SKM-1 (cell line): ENCODE results near the gene DOK7.

Experiments
- DNase-seq: peaks from one replicate; lab custom pipeline; 2025; ENCODE audit not compliant: unreplicated experiment; lab: John Stamatoyannopoulos, UW

The DOK7 gene

DNA sequence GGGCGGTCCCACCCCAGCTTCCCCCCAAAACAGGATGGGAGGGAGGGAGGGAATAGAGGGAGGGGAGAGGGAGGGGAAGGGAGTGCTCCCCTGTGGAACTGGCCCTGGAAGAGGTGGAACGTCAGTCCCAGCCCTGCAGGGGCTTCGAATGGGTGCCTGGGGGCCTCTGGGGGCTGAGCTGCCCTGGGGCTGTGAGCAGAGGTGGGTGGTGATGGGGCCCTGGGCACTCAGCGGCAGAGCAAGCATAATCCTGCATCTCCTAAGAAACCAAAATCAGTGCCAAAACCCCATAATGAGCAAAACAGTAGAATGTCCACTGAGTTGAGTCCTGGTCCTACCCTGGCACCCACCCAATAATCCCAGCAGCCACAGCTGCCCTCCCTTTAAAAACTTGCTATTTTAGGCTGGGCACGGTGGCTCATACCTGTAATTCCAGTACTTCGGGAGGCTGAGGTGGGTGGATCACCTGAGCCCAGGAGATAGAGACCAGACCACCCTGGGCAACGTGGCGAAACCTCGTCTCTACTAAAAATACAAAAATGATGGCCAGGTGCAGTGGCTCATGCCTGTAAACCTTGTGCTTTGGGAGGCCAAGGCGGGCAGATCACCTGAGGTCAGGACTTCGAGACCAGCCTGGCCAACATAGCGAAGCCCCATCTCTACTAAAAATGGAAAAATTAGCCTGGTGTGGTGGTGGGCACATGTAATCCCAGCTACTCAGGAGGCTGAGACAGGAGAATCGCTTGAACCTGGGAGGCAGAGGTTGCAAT is 11.1 kb downstream of the DOK7 start:
- no peak for DNase-seq

DNA sequence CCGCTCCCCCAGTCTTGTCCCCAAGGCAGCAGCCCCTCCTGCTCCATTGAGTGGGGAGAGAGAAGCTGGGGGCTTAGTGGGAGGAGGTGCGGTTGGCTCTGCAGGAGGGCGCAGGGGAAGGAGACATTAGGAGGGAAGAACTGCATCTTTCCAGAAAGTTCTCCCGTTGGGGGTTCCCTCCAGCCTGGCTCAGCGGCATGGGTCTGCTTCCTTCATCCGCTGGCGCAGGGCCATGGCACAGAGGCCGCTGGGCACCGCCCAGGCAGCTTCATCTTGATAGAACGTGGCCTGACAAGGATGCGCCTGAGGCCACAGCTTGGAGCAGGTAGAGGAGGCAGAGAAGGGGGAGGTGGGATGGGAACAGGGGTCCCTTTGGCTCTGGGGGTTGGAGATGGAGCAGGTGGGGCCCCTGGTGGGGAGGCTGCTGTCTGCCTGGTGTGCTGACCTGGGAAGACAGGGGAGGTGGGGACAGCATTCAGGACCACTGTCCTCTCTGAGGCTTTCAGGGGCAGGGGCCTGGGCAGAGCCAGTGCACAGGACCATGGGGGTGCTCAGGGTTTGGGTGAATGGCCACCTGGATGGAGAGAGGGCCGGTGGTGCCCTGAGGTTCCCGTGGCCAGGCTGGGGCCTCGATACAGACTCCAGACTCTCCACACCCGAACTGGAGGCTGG is 12.1 kb downstream of the DOK7 start:
- DNase-seq = no peak

DNA sequence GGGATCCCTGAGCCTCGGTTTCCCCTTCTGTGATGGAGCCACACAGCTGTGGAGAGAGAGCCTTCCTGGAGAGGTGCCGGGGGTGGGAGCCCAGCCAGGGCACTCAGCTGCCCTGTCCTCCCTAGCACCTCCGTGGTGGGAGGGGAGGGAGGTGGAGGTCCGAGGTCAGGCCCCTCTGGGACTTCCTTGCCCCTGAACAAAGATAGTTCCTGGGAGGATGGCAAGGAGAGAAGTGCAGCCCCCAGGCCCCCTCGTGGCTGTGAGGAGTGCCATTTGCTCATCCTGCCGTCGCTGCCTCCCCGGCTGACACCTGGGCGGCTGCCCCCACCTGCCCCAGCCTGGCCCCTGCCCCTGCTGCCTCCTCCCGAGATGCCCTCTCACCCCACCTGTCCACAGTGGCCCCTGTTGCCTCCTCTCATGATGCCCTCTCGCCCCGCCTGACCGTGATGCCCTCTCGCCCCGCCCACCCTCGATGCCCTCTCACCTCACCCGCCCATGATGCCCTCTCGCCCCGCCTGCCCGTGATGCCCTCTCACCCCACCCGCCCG is 12.7 kb downstream of the DOK7 start:
- no peak for DNase-seq

DNA sequence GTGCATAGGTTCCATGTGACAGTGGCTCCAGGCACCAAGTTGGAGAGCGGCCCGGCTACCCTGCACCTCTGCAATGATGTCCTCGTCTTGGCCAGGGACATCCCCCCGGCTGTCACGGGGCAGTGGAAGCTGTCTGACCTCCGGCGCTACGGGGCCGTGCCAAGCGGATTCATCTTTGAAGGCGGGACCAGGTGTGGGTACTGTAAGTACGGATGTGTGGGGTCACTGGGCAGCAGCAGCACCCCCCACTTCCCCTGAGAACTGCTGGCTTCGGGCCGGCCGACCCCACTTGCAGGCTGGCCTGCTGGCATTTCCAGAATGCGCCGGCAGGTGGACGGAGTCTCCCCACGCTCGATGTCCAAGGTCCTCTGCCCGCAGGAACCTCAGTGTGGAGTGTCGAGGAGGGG is 13.2 kb downstream of the DOK7 start:
- no peak for DNase-seq

DNA sequence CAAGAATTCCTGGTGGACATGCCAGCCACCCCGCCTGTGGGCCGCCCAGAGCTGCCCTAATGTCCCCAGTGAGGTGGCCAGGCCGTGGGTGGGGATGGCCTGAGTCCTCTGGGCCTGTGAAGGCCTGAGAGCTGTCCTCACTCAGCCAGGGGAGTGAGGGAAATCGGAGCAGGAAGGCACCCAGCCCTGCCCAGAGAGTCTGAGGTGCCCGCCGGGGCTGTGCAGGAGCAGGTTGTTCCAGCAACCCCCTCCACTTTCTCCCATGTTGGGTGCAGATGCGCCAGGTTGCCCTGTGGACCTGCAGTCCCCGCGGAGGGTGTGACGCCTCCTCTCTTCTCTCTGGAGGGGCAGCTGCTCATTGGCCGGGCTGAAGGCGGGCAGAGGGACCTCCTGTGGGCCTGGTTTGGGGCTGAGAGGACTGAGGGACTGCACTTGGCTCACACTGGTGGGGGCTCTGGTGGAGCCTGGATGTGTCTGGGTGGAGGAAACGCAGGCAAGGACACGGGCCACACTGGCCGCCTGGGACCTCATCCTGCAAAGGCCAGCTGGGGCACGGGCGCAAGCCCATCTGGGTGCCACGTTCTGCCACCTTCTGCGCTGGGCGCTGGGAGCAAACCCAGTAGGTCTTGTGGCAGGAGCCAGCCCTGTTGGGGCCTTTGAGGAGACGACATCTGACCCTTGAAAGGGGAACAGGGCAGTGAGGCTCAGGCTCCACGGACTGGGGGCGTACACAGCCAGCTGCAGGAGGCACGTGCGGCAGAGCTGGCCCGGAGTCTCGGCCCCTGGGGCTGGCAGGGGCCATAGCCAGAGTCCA is 14.0 kb downstream of the DOK7 start:
- no peak for DNase-seq

DNA sequence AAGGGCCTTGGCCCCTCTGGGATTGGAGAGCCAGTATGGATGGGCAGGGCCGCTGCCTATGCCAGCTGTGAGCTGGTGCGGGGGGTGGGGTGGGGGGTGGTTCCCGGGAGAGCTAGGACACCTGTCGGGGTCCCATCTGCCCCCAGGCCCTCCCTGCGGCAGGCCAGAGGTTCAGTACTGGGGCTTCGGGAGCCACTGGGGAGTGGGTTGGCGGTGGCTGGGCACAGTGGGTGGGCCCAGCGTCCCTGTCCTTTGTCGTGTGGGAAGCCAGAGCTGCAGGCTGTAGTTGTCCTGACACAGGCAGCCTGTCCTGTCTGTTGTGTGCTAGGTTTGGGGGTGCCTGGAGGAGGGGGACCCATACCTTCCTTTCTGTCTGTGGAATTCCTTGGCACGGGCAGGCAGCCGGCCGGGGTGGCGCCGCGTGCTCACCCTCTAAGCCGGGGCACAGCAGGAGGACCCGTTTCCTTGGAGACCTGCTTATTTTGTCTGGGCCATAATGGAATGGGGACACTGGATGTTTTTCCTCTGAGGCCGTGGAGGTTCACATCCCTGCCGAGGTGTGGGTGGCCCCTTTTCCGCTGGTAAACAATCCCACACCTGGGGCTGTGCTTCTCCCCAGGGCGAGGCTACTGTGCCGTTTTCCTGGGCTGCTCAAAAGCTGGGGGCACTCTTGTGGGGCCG is 14.8 kb downstream of the DOK7 start:
- DNase-seq = no peak

DNA sequence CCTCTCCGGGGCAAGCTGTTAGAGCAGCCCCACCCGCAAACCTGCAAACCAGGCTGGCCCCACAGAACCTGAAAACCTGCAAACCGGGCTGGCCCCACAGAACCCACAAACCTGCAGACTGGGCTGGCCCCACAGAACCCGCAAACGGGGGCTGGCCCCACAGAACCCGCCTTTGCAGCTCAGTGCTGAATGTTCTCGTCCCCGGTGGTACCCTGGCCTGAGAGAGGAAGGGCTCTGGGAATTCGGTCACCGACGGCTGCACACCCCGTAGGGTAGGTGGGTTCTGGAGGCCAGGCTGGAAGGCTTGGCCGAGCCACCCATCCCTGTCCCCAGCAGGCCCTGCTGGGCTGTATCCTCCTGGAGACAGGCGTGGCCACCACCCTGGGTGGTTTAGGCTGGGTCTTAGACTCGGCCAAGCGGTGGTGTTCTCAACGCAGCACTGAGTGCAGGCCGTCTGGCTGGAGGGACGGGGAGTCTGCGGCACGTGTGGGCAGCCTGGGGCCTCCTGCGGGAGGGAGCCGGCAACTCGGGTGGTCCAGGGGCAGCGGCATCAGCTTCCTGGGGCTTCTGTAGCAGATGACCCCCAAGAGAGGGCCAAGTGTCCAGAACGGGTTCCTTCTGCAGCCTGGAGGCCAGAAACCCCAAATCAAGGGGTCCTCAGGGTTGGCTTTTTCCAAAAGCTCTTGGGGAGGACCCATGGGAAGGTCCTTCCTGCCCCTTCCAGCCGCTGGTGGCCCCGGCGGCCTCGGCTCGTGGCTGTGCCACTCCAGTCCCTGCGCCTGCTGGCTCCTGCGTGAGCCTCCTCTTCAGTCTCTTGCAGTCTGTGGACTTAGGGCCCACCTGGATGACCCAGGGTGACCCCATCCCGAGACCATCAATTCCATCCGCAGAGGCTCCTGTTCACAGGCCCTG is 15.6 kb downstream of the DOK7 start:
- DNase-seq = no peak

DNA sequence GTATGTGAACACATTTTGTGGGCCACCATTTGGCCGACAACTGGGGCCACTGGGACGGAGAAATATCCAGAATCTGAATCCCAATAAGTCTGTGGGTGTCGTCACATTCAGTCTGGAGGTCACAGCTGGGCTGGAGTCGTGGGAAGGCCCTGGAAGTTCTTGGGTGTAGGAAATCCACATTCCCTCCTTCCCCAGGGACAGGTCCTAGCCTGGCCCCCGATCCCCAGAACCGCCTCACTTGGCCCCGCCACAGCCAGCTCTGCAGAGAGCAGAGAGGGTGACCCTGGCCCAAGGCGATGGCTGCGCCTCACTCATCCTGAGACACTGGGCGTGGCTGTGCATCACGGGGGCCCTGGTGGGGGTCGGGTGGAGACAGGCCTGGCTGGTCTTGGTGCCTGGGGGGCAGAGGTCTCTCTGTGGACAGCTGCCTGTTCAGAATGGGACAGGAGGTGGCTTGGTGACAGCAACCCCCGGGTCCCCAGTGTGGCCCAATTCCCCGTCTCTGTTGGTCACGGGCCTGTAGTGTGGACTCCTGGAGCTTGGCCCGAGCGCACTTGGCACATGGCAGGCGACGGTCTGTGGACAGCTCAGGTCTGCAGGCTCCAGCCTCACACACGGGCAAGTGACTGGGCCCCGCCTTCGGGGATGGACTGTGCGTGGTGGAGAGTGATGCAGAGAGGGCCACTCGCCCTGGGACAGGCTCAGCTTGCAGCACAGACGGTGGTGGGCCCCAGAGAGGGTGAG is 16.4 kb downstream of the DOK7 start:
- no peak for DNase-seq

DNA sequence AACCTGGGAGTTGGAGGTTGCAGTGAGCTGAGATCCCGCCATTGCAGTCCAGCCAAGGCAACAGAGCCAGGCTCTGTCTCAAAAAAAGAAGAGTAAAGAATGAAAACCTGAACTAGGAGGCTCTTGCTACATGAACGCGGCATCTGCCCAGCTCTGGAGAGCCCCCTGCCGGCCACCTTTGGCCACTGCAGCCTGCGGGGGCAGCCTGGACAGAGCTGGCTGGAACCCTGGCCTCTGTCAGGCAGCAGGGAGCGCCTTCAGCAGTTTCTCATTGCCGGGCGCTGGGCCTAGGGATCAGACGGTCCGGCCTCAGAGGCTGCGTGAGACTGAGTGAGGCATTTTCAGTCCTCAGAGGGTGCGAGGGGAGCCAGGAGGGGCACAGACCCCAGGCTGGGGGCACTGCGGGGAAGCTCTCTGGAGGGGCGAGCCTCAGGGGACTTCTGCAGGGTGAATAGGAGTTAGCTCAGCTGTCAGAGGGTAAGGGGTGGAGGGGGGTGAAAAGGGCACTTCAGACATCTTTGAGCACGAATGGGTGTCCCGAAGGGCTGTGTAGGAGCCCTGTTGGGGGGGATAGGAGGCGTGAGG is 17.5 kb downstream of the DOK7 start:
- DNase-seq = peak; percentile 83

DNA sequence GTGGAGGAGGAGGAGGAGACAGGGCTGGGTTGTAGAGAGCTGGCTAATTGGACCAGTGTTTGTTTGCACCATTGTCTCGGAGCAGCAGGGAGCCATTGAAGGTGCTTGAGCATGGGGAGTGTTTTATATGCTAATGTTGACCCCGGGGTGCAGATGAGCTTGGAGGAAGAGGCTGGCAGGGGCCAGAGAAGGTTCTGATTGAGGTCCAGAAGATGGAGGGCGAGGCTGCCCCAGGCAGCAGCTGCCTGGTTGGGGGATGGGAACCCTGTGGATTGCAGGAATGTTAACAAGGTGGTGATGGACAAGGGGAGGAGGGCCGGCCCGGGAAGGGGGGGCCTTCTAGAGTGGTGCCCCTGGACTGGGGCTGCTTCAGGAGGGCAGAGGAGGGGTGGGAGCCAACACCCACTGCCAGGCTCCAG is 18.0 kb downstream of the DOK7 start:
- no peak for DNase-seq

DNA sequence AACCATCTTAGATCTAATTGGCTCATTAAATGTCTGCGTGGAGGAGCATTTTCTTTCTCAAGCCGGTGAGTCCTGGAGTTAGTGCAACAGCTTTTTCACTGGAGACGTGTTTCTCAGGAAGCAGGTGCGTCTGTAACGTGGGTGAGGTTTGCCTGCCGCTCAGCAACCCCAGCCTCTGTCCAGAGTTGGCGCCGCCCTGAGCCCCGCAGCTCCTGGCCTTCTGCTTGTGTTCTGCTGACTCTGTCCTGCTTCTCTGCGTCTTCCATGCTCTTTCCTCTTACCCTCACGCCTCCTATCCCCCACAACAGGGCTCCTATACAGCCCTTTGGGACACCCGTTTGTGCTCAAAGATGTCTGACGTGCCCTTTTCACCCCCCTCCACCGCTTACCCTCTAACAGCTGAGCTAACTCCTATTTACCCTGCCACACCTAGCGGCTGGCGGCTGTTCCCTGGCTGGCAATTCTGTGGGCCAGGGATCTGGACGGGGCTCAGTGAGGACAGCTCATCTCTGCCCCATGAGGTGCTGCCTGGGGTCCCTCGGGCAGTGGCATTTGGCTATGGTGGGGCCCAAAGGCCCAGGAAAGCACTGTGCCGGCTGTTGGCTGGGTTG is 18.8 kb downstream of the DOK7 start:
- DNase-seq = no peak

DNA sequence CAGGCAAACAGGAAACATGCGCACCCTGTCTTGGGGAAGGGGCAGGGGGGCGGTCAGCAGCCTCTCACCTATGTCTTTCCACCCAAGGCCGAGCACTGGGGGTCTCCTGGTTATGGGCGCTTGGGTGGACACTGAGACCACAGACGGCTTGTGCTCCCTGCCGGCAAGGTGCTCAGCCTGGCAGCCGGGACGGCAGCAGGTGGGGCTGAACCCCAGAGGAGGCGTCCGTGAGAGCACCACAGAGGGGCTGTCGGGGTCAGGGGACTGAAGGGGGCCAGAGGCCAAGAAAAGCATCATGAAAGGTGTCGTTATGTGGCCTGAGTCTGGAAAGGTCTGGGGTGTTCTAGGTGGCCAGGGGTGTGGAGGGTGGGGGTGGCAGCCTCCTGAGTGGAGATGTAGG is 19.6 kb downstream of the DOK7 start:
- DNase-seq = no peak

DNA sequence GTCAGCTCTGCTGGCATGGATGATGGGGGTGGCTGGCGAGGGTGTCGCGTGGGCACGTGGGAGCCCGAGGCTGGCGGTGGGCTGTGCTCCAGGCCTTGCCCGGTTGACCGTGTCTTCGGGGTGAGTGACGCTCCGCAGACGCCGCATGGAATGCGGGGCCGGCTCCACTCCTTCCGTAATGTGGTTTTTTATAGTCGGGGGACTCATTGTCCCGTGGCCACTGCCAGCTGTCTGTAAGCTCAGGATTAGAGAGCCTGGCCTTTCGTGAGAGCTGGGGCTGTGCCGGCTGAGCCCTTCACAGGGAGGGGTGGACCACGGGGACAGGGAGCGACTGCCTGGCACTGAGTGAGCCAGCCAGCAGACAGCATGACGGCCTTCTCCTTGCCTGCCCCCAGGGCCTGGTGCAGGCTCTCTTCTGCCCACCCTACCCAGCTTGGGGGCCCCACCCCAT is 20.4 kb downstream of the DOK7 start:
- DNase-seq = no peak

DNA sequence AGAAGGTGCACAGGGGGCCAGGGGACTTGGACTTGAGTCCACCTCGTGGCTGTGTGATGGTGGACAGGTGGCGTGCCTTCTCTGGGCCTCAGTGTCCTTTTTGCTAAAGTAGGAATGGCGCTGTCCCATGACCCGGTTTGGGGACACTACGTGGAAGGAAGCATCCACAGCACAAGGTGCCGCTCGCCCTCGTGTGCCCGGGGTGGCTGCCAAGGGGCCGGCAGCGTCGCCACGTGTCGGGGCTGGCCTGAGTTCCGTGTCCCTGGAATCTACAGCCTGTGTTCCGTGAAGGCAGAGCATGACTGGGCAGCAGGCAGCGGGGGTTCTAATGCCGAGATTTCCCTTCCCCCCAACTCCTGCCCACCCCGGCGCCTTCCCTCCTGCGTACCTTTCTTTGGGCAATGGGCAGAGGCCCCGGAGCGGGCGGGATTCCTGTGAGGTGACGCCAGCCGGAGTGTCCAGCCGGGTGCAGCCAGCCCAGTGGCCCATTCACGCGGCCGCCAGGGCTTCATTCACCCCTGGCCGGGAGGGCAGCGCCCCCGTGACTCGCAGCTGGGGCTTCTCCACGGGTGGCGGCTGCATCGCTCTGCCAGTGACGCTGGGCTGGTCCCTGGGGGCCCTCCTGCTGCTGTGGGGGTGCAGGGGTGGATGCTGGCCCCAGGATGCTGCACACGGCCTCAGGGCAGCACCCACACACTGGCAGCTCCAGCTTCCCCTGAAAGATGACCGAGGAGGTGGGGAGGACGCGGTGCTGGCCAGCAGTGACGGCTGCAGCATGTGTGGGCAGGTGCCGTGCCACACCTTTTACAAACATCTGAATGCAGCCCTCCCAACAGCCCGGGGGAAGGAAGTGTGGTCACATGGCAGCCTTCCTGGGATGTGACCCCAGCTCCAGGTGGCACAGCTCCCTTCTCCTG is 21.2 kb downstream of the DOK7 start:
- DNase-seq = no peak

DNA sequence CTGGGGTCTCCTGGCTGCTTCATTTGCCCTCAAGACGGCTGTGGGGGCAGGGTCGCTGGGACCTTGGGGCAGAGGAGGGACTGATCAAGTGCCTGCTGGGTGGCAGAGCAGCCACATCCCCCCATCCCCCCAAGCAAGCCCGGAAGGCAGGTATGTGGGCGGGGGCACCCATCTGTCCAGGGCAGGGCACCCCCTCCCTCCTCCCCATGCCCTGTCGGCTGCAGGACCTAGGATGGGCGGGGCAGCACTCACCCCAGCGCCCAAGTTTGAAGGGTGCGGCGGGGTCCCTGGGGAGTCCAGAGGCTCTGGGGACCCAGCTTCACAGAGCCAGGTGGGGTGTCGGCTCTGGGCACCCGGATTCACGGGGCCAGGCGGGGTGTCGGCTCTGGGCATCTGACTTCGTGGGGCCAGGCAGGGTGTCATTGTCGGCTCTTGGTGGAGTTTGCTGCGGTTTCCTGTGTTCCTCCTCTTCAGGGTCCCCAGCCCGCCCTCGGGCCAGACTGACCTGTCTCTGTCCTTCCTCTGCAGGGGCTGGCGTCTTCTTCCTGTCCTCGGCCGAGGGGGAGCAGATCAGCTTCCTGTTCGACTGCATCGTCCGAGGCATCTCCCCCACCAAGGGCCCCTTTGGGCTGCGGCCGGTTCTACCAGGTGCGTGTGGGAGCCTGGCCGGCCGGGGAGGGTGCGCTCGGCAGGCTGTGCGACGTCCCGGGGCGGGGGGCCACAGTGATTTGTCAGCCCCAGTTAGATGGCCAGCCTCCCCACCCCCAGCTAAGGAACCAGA is 22.1 kb downstream of the DOK7 start:
- no peak for DNase-seq

DNA sequence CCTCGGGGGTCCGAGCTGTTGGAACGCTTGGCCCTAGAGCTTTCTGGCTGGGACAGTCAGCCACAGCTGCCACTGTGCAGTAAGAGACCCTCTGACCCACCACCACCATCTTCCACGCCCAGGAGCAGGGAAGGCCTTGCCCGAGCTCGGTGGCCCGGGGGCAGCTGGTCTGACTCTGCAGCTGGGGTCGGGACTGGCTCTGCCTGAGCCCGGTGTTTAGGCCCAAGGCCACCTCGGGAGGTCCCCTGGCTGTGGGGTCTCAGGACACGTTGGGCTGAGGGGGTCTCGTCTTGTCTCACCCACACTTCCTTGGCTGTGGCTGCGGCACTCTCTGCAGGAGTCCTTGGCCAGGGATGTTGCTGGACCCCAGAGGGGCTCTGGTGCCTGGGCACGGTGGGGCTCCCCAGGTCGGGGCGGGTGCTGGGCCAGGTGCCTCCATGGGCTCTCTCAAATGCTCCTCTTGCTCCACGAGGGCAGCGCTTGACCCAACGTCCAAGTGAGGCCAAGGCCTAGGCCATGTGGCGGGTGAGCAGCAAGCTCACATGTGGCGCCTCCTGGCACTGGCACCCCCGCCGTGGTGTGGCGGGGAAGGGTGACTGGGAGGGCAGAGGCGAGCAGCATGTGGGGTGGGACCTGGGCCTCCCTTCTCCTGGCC is 22.9 kb downstream of the DOK7 start:
- DNase-seq = no peak
